Tibial artery (tissue), 4 donors: Measurements from ENCODE around the gene FILIP1.

Experiments used
- DNase-seq, 2 donors: peaks; one replicate each; pipeline ENCODE4 v3.0.0-alpha.2; 2019
- H3K27ac ChIP-seq, 2 donors: fragments of 200-600 bp; sonication (generic) in 1 of 2; 1 replicate in 1 of 2; 2 replicates in 1 of 2; pipeline ENCODE4 v1.5.1; 2018 to 2019; ENCODE audit warnings: mild to moderate bottlenecking in 1 of 2
- H3K27me3 ChIP-seq, 2 donors: fragments of 200-600 bp; sonication (generic) in 1 of 2; one replicate each; pipeline versions ENCODE4 v1.5.1 to v1.6.0; 2016 to 2019
- H3K36me3 ChIP-seq, 3 donors: fragments of 200-600 bp; sonication (generic) in 2 of 3; one replicate each; pipeline ENCODE4 v1.5.1; 2016 to 2019; ENCODE audit warnings: mild to moderate bottlenecking in 2 of 3
- H3K4me1 ChIP-seq, 4 donors: fragments of 200-600 bp; sonication (generic) in 2 of 4; 1 replicate in 3 of 4; 2 replicates in 1 of 4; pipeline ENCODE4 v1.5.1; 2016 to 2019
- H3K4me3 ChIP-seq, 2 donors: fragments of 200-600 bp; sonication (generic) in 1 of 2; 1 replicate in 1 of 2; 2 replicates in 1 of 2; pipeline ENCODE4 v1.5.1; 2018 to 2019; ENCODE audit warnings: mild to moderate bottlenecking in 2 of 2
- H3K9me3 ChIP-seq, 3 donors: fragments of 200-600 bp; sonication (generic) in 1 of 3; one replicate each; pipeline ENCODE4 v1.5.1; 2016 to 2019
- intact Hi-C: fragments of 100-400 bp; cut with DNase I; formaldehyde crosslinking; loops from one replicate; pipeline ENCODE4 v1.15.0; 2023; ENCODE audit warnings: low total_unique reads
- TF ChIP-seq, protein P1 (sequence below), 2 experiments: fragments of 200-600 bp in 1 of 2; fragments of 450-650 bp in 1 of 2; IDR thresholded peaks; one replicate each; pipeline ENCODE4 v1.5.1; 2017 to 2019; ENCODE audit warnings: antibody characterized with exemption in 2 of 2, mild to moderate bottlenecking in 1 of 2, moderate library complexity in 1 of 2

FILIP1 gene

DNA sequence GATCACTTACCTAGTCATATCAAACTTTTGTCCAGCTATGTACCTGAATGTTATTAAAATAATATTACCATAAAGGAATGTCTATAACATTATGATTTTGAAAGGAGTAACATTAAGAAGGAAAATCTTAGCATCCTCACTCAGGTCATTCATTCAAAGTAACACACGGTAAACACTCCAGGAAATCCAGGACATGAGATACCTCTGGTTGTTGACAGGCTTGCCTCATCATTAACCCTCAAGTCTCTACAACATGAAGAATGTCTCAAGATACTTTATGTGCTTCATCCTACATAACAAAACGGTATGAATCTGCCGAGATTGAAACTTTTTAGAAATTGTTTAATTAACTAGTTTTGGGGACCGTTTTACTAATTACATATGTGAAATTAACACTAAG, 690 bp upstream of the FILIP1 start:
- TF ChIP-seq, protein P1, sequence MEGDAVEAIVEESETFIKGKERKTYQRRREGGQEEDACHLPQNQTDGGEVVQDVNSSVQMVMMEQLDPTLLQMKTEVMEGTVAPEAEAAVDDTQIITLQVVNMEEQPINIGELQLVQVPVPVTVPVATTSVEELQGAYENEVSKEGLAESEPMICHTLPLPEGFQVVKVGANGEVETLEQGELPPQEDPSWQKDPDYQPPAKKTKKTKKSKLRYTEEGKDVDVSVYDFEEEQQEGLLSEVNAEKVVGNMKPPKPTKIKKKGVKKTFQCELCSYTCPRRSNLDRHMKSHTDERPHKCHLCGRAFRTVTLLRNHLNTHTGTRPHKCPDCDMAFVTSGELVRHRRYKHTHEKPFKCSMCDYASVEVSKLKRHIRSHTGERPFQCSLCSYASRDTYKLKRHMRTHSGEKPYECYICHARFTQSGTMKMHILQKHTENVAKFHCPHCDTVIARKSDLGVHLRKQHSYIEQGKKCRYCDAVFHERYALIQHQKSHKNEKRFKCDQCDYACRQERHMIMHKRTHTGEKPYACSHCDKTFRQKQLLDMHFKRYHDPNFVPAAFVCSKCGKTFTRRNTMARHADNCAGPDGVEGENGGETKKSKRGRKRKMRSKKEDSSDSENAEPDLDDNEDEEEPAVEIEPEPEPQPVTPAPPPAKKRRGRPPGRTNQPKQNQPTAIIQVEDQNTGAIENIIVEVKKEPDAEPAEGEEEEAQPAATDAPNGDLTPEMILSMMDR (IDR thresholded peaks at IDR 0.05), result no peak
- no peak for DNase-seq
- Histone ChIP-seq H3K27ac (peak overlapping the region; percentile 78 to 91), H3K4me3 (peak overlapping the region; percentile 50 to 55), H3K27me3 (no peaks in the 10 kb centered on the region), H3K4me1 (peaks cover 0 to 49% (median 9%) of the 10 kb centered on the region in 4 donors), H3K9me3 (no peaks in the 10 kb centered on the region), H3K36me3 (no peaks in the 10 kb centered on the region)
- intact Hi-C loops, result loop anchor here (10.0 kb wide), 1 partner anchor 111 kb away; the partner anchor contains the start of gene SENP6

DNA sequence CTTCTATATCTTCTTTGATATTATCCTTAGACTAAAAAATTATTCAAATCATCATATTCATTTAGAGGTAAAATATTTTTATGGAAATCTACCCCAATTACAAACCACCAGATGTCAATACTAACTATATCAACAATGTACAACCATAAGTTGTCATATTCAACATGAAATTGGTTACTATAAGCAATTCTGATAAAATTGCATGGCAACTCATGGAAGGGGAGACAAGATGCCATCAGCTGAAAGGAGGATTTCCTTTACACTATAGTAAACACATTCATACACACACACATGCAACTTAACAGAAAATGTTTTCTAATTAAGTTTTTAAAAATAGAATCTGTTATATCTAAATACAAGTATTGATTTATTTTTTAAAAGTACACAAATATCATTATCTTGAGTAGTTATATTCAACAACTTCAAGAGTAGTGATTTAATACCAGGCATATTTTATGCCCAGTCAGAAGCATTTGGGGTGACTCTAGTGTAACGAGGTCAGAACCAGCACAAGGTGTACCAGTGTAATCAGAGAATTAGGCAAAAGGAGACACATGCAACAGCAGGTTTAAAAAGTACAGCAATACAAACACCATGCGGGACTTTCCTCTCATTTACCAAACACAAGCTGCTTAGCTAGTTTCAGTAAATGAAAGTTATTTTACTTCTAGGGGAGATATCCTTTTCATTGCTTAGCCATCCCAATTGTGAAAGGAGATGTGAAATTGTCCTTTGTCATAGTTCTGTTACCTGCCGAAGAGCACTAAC, 1.0 kb downstream of the FILIP1 start:
- H3K27ac ChIP-seq, result peak overlapping the region; percentile 78 to 91
- TF ChIP-seq, protein P1 (IDR thresholded peaks at IDR 0.05), result no peak
- intact Hi-C loops, result loop anchor here (10.0 kb wide), 1 partner anchor 112 kb away; the partner anchor contains the start of gene SENP6
- no peak for DNase-seq
- H3K36me3 ChIP-seq, result no peaks in the 10 kb centered on the region
- peak overlapping the region; percentile 50 to 55 for H3K4me3 ChIP-seq
- H3K27me3 ChIP-seq, result no peaks in the 10 kb centered on the region
- no peaks in the 10 kb centered on the region for H3K9me3 ChIP-seq
- peaks cover 0 to 53% (median 12%) of the 10 kb centered on the region in 4 donors for H3K4me1 ChIP-seq

DNA sequence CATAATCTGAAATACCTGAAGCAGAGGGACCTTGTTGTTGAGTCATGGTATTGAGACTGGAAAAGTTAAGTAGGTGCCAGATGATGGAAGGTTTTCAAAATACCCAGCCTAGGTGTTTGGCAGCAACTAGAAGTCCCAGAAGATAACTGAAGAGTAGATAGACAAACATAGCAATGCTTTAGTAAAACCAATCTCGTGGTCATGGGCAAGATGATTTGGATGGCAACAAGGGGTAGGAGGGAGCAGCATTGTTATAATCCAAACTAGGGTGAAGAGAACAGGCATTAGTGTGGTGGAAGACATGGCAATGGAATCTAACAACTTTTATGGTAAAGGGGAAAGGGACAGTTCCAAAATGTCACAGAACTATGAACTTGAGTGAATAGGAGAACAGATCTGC, 2.3 kb downstream of the FILIP1 start:
- DNase-seq, result no peak
- no peaks in the 10 kb centered on the region for H3K36me3 ChIP-seq
- H3K27ac ChIP-seq, result peak overlapping the region; percentile 78 to 91
- TF ChIP-seq, protein P1 (IDR thresholded peaks at IDR 0.05), result no peak
- no peaks in the 10 kb centered on the region for H3K27me3 ChIP-seq
- H3K4me1 ChIP-seq, result peaks cover 0 to 62% (median 21%) of the 10 kb centered on the region in 4 donors
- intact Hi-C loops, result loop anchor here (10.0 kb wide), 1 partner anchor 114 kb away; the partner anchor contains the start of gene SENP6
- H3K9me3 ChIP-seq, result no peaks in the 10 kb centered on the region
- peak overlapping the region; percentile 50 to 55 for H3K4me3 ChIP-seq

DNA sequence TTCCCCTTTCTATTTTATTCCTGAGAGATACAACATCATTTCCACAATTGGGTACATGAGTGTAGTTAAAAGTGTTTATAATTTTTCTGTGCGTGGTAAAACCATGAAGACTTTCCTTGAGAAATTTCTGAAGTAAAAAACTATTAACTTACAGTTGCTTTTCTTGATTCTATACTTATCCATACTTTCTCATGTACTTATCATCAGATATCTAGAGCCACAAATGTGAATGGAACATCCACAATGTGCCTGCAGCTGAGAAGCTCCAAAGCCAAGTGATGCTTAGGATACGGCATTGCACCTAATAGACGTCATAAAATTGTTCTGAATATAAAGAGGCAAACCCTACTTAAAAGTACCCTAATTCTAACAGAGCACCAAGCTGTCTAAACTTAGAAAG, 2.9 kb downstream of the FILIP1 start:
- Histone ChIP-seq H3K27me3 (no peaks in the 10 kb centered on the region), H3K9me3 (no peaks in the 10 kb centered on the region), H3K4me3 (peak overlapping the region; percentile 50 to 55), H3K4me1 (peaks cover 0 to 62% (median 22%) of the 10 kb centered on the region in 4 donors), H3K36me3 (no peaks in the 10 kb centered on the region), H3K27ac (peak overlapping the region; percentile 78 to 91)
- TF ChIP-seq, protein P1 (IDR thresholded peaks at IDR 0.05), result no peak
- intact Hi-C loops, result loop anchor here (10.0 kb wide), 1 partner anchor 114 kb away; the partner anchor contains the start of gene SENP6
- DNase-seq, result no peak

DNA sequence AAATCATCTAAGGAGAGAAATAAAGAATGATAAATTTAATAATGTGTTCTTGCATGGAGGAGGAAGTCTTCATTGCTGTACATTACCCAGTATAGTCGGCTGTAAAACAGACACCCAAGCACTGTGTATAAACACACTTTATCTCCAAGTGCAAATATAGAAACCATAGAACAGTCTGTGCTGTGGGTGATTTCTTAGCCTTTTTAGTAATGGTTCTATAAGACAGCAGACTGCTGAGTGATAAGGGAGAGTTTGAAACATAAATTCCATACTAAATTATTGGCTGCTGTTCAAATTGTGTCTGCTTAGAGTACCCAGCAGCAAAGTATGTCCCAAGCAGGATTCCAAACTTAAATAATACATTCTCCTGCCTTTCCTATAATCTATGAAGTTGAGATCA, 4.6 kb downstream of the FILIP1 start:
- DNase-seq, result no peak
- H3K36me3 ChIP-seq, result no peaks in the 10 kb centered on the region
- H3K4me1 ChIP-seq, result peaks cover 0 to 62% (median 14%) of the 10 kb centered on the region in 4 donors
- intact Hi-C loops, result no loop called here
- H3K27me3 ChIP-seq, result no peaks in the 10 kb centered on the region
- H3K4me3 ChIP-seq, result peak overlapping the region; percentile 50 to 55
- H3K27ac ChIP-seq, result peak overlapping the region; percentile 78 to 91
- H3K9me3 ChIP-seq, result no peaks in the 10 kb centered on the region
- TF ChIP-seq, protein P1 (IDR thresholded peaks at IDR 0.05), result no peak
